ENCODE results near the gene CCDC191.

DNA sequence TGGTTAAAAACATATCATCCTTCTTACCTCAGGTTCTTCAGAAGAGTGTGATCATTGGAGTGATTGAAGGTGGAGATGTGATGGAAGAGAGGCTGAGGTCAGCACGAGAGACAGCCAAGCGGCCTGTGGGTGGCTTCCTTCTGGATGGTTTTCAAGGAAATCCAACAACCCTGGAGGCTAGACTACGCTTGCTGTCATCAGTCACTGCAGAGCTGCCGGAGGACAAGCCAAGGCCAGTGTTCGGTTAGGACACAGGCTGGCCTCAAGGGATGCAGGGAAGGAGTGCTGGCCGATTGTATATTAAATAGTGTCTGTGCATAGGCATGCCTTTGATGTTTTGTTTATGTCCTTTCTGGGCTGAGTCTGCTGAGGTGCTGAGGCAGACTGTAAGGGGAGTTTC lies 20.4 kb upstream of the CCDC191 start:
- no peak for TF ChIP-seq EZH2 (IDR thresholded peaks at IDR 0.05; ENCODE audit: borderline replicate concordance, low read length)
- TF ChIP-seq, protein P1, sequence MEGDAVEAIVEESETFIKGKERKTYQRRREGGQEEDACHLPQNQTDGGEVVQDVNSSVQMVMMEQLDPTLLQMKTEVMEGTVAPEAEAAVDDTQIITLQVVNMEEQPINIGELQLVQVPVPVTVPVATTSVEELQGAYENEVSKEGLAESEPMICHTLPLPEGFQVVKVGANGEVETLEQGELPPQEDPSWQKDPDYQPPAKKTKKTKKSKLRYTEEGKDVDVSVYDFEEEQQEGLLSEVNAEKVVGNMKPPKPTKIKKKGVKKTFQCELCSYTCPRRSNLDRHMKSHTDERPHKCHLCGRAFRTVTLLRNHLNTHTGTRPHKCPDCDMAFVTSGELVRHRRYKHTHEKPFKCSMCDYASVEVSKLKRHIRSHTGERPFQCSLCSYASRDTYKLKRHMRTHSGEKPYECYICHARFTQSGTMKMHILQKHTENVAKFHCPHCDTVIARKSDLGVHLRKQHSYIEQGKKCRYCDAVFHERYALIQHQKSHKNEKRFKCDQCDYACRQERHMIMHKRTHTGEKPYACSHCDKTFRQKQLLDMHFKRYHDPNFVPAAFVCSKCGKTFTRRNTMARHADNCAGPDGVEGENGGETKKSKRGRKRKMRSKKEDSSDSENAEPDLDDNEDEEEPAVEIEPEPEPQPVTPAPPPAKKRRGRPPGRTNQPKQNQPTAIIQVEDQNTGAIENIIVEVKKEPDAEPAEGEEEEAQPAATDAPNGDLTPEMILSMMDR (IDR thresholded peaks at IDR 0.05; ENCODE audit: low read length), result no peak

Measured in OCI-LY1 (cell line).